Mesothelial cell of epicardium (in vitro differentiated cells): ENCODE measurements around the gene TMIGD1. TPM values are rescaled to one million over a fixed set of nuclear protein-coding genes. Genes with fewer than 3 reads are reported as not detected.

Experiments
- DNase-seq, 2 experiments: peaks; one replicate each; pipeline ENCODE4 v3.0.0; 2021; ENCODE audit warnings: low spot score in 2 of 2; ENCODE audit not compliant: unreplicated experiment in 2 of 2
- H3K27ac Mint-ChIP-seq: 2 replicates; pipeline ENCODE4 v1.8.0; 2021; ENCODE audit warnings: mixed read lengths
- H3K27me3 Mint-ChIP-seq: 2 replicates; pipeline ENCODE4 v1.8.0; 2021; ENCODE audit warnings: low read depth, mixed read lengths
- H3K36me3 Mint-ChIP-seq: 2 replicates; pipeline ENCODE4 v1.8.0; 2021; ENCODE audit warnings: mixed read lengths
- H3K4me1 Mint-ChIP-seq: 2 replicates; pipeline ENCODE4 v1.8.0; 2021; ENCODE audit warnings: mixed read lengths
- H3K4me3 Mint-ChIP-seq: 2 replicates; pipeline ENCODE4 v1.8.0; 2021; ENCODE audit warnings: mild to moderate bottlenecking, moderate library complexity, mixed read lengths
- H3K9me3 Mint-ChIP-seq: 2 replicates; pipeline ENCODE4 v1.8.0; 2021; ENCODE audit warnings: mixed read lengths
- CTCF ChIP-seq: fragments of 200-600 bp; sonication (generic); IDR thresholded peaks from one replicate; pipeline ENCODE4 v1.5.0; 2021; ENCODE audit warnings: antibody characterized with exemption; ENCODE audit not compliant: unreplicated experiment
- total RNA-seq: library from RNA; stranded (reverse); gene quantifications from 3 replicates; pipeline ENCODE4 v1.2.1, GENCODE V29; 2021

The TMIGD1 gene
- total RNA-seq, 1 donor from 2014 or later: not detected

GRCh38 chr17:30312226-30312625 is 21.6 kb downstream of the TMIGD1 start:
- no peak for TF ChIP-seq CTCF
- Mint-ChIP-seq H3K27ac (no peak overlapping the region), H3K4me3 (no peak overlapping the region), H3K9me3 (no peaks in the 10 kb centered on the region), H3K27me3 (peaks cover 27% of the 10 kb centered on the region), H3K4me1 (no peaks in the 10 kb centered on the region), H3K36me3 (no peaks in the 10 kb centered on the region)
- DNase-seq: no peak

GRCh38 chr17:30310562-30310961 is 23.3 kb downstream of the TMIGD1 start:
- DNase-seq: no peak
- no peak overlapping the region for H3K4me3 Mint-ChIP-seq
- TF ChIP-seq CTCF: no peak
- H3K36me3 Mint-ChIP-seq: no peaks in the 10 kb centered on the region
- H3K9me3 Mint-ChIP-seq: no peaks in the 10 kb centered on the region
- H3K4me1 Mint-ChIP-seq: no peaks in the 10 kb centered on the region
- no peak overlapping the region for H3K27ac Mint-ChIP-seq
- peaks cover 22% of the 10 kb centered on the region for H3K27me3 Mint-ChIP-seq

- no peak for DNase-seq
- H3K4me3 Mint-ChIP-seq: no peak overlapping the region
- H3K9me3 Mint-ChIP-seq: no peaks in the 10 kb centered on the region
- no peak overlapping the region for H3K27ac Mint-ChIP-seq
- H3K4me1 Mint-ChIP-seq: no peaks in the 10 kb centered on the region
- no peaks in the 10 kb centered on the region for H3K36me3 Mint-ChIP-seq
- H3K27me3 Mint-ChIP-seq: peaks cover 13% of the 10 kb centered on the region
- no peak for TF ChIP-seq CTCF
Observed at GRCh38 chr17:30309591-30309990, 24.3 kb downstream of the TMIGD1 start.

- H3K4me3 Mint-ChIP-seq: no peak overlapping the region
- TF ChIP-seq CTCF: no peak
- H3K9me3 Mint-ChIP-seq: no peaks in the 10 kb centered on the region
- DNase-seq: no peak
- H3K4me1 Mint-ChIP-seq: no peaks in the 10 kb centered on the region
- H3K27ac Mint-ChIP-seq: no peak overlapping the region
- peaks cover 10% of the 10 kb centered on the region for H3K27me3 Mint-ChIP-seq
- no peaks in the 10 kb centered on the region for H3K36me3 Mint-ChIP-seq
Observed at GRCh38 chr17:30308406-30308805, 25.5 kb downstream of the TMIGD1 start.

- H3K4me3 Mint-ChIP-seq: no peak overlapping the region
- peaks cover 7% of the 10 kb centered on the region for H3K9me3 Mint-ChIP-seq
- no peak for DNase-seq
- no peak overlapping the region for H3K27ac Mint-ChIP-seq
- peaks cover 3% of the 10 kb centered on the region for H3K27me3 Mint-ChIP-seq
- H3K4me1 Mint-ChIP-seq: no peaks in the 10 kb centered on the region
- TF ChIP-seq CTCF: no peak
- H3K36me3 Mint-ChIP-seq: no peaks in the 10 kb centered on the region
Observed at GRCh38 chr17:30304778-30305177, 29.1 kb downstream of the TMIGD1 start.

- no peaks in the 10 kb centered on the region for H3K36me3 Mint-ChIP-seq
- no peak for TF ChIP-seq CTCF
- no peak for DNase-seq
- peaks cover 8% of the 10 kb centered on the region for H3K9me3 Mint-ChIP-seq
- no peak overlapping the region for H3K4me3 Mint-ChIP-seq
- no peaks in the 10 kb centered on the region for H3K4me1 Mint-ChIP-seq
- no peak overlapping the region for H3K27ac Mint-ChIP-seq
- peaks cover 6% of the 10 kb centered on the region for H3K27me3 Mint-ChIP-seq
Observed at GRCh38 chr17:30302241-30302640, 31.6 kb downstream of the TMIGD1 start.
